Mesendoderm (in vitro differentiated cells): Measurements from ENCODE around the gene IL3. TPM values are rescaled to one million over a fixed set of nuclear protein-coding genes. Genes with fewer than 3 reads are reported as not detected.

Source experiments
- small RNA-seq: library from polyadenylated mRNA; stranded (forward); fragments of <200 nt; extraction: miRNeasy Mini kit (QIAGEN cat#:217004); gene quantifications from one replicate; pipeline ENCODE3, GENCODE V24; 2013; ENCODE audit not compliant: insufficient read depth

IL3 gene

Small RNA genes lying within 50 kb of the gene (small RNA-seq; reads per million reads assigned to genes)
- not detected for gene RF00285
